22Rv1 (cell line): ENCODE measurements around the gene ATL1.

Experiments
- ZFX ChIP-seq: fragments of 450-650 bp; IDR thresholded peaks from 2 replicates; pipeline ENCODE4 v1.6.1; 2017; ENCODE audit warnings: antibody characterized with exemption, borderline replicate concordance
- TF ChIP-seq, protein P1 (sequence below): fragments of 450-650 bp; IDR thresholded peaks from 2 replicates; pipeline ENCODE4 v1.5.1; 2017; ENCODE audit warnings: mild to moderate bottlenecking

DNA sequence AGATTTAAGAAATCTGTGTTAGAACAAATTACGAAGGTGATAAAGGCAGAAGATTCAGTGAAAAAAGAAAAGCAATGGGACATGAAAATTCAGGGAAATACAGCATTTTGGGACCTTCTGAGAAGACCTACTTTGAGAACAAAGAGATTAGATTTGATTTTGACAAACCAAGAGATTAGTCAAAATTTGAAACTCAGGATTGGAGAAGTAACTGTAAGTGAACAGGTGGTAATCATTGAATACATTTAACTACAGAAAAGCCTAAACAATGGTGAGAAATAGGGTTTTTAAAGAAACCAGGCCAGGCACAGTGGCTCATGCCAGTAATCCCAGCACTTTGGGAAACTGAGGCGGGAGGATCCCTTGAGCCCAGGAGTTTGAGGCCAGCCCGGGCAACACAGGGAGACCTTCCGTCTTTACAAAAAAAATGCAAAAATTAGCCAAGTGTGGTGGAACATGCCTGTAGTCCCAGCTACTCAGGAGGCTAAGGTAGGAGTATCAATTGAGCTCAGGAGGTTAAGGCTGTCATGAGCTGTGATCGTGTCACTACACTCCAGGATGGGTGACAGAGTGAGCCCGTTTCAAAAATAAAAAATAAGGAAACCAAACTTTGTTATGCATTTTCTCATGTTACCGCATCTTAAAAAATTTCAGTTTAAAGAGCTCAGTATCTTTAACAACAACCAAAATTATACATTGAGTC, 117.0 kb downstream of the ATL1 start:
- TF ChIP-seq, protein P1, sequence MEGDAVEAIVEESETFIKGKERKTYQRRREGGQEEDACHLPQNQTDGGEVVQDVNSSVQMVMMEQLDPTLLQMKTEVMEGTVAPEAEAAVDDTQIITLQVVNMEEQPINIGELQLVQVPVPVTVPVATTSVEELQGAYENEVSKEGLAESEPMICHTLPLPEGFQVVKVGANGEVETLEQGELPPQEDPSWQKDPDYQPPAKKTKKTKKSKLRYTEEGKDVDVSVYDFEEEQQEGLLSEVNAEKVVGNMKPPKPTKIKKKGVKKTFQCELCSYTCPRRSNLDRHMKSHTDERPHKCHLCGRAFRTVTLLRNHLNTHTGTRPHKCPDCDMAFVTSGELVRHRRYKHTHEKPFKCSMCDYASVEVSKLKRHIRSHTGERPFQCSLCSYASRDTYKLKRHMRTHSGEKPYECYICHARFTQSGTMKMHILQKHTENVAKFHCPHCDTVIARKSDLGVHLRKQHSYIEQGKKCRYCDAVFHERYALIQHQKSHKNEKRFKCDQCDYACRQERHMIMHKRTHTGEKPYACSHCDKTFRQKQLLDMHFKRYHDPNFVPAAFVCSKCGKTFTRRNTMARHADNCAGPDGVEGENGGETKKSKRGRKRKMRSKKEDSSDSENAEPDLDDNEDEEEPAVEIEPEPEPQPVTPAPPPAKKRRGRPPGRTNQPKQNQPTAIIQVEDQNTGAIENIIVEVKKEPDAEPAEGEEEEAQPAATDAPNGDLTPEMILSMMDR = no peak
- TF ChIP-seq ZFX = no peak
